ENCODE measurements around the gene SERPINB5. TPM values are rescaled to one million over a fixed set of nuclear protein-coding genes. Genes with fewer than 3 reads are reported as not detected.

SERPINB5 gene
- total and polyA plus RNA-seq, 2 of the 13 experiments (the other 11 are each of a cell fraction or from before 2014, with no cell fraction given), result not detected

- no peaks in the 10 kb centered on the region for H3K36me3 ChIP-seq (replicated peaks in 1 of 2; ENCODE audit: control insufficient read depth in 1 of 2, insufficient read depth in 2 of 2, low read length in 2 of 2)
- in situ Hi-C loops (cut with HindIII; ENCODE audit: extremely low pct_ligation_motif_present, low pct_unique_long_range_greater_than_20kb) (no loop called here), intact Hi-C loops (cut with micrococcal nuclease; ENCODE audit: unreplicated experiment) (no loop called here)
- no peak within 1 kb of the TSS for H3K4me2 ChIP-seq (ENCODE audit: low read depth, low read length)
- ChIA-PET POLR2A (no interaction called here), CTCF (ENCODE audit: low intra/inter-chr PET ratio, low total read pairs) (no interaction called here)
- BruUV-seq (replicated peaks), result no TSS peak
- WGBS (ENCODE audit: low lambda C conversion rate), result 0% methylated on average over 1 of the region's 1 CpG
- H4K20me1 ChIP-seq (ENCODE audit: insufficient read depth, low read length), result no peaks in the 10 kb centered on the region
- no peak within 1 kb of the TSS for H3K27ac ChIP-seq (ENCODE audit: extremely low read length, insufficient read depth, low read length)
- no peak within 1 kb of the TSS for H3K9ac ChIP-seq (ENCODE audit: insufficient read depth, low read depth, low read length)
- no peak for FAIRE-seq
- ATAC-seq, result no peak
- no peaks in the 10 kb centered on the region for H3K79me2 ChIP-seq (ENCODE audit: insufficient read depth, low read length)
- H3K27me3 ChIP-seq (ENCODE audit: control insufficient read depth in 1 of 2, insufficient read depth in 2 of 2, low read length in 2 of 2), result no peaks in the 10 kb centered on the region
- H3K9me3 ChIP-seq (ENCODE audit: low read length), result no peaks in the 10 kb centered on the region
- no peak within 1 kb of the TSS for H3K4me3 ChIP-seq (replicated peaks in 1 of 3; ENCODE audit: insufficient read depth in 1 of 3, low read depth in 2 of 3, low read length in 3 of 3)
- H2AFZ ChIP-seq (ENCODE audit: low read length), result no peak within 1 kb of the TSS
- H3K4me1 ChIP-seq (ENCODE audit: insufficient read depth, low read length), result no peaks in the 10 kb centered on the region
- no peak for DNase-seq (ENCODE audit: low spot score)
- TF ChIP-seq SMYD3 (CRISPR knock-in tag; IDR thresholded peaks at IDR 0.05) (no peak), TCF7L2 (IDR thresholded peaks at IDR 0.05; ENCODE audit: low read depth, low read length) (no peak), MTERF4 (CRISPR knock-in tag; IDR thresholded peaks at IDR 0.05) (no peak), KDM1A (CRISPR knock-in tag; IDR thresholded peaks at IDR 0.05) (no peak), ZBTB40 (IDR thresholded peaks at IDR 0.05) (no peak), ZBTB40 (CRISPR knock-in tag; IDR thresholded peaks at IDR 0.05) (no peak), TOE1 (CRISPR knock-in tag; IDR thresholded peaks at IDR 0.05) (no peak), ZBTB10 (CRISPR knock-in tag; IDR thresholded peaks at IDR 0.05; ENCODE audit: borderline replicate concordance) (no peak), KDM5A (IDR thresholded peaks at IDR 0.05; ENCODE audit: borderline replicate concordance, low read length) (no peak)
- TF ChIP-seq, protein P1, sequence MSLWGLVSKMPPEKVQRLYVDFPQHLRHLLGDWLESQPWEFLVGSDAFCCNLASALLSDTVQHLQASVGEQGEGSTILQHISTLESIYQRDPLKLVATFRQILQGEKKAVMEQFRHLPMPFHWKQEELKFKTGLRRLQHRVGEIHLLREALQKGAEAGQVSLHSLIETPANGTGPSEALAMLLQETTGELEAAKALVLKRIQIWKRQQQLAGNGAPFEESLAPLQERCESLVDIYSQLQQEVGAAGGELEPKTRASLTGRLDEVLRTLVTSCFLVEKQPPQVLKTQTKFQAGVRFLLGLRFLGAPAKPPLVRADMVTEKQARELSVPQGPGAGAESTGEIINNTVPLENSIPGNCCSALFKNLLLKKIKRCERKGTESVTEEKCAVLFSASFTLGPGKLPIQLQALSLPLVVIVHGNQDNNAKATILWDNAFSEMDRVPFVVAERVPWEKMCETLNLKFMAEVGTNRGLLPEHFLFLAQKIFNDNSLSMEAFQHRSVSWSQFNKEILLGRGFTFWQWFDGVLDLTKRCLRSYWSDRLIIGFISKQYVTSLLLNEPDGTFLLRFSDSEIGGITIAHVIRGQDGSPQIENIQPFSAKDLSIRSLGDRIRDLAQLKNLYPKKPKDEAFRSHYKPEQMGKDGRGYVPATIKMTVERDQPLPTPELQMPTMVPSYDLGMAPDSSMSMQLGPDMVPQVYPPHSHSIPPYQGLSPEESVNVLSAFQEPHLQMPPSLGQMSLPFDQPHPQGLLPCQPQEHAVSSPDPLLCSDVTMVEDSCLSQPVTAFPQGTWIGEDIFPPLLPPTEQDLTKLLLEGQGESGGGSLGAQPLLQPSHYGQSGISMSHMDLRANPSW (CRISPR knock-in tag; IDR thresholded peaks at IDR 0.05; ENCODE audit: borderline replicate concordance), result no peak
These were observed 65.3 kb downstream of the SERPINB5 start, which contains the start of gene SERPINB12 for GRCh38 chr18:63542069-63542468. Gene SERPINB12, plus strand, starts transcription at chr18:63542369. Its CDS starts 13,791 bp downstream, at chr18:63556160.
